HG03460 (cell line): ENCODE measurements around the gene METRNL.

Source experiments
- ATAC-seq: cut with Tn5 transposase; IDR thresholded peaks from one replicate; pipeline ENCODE4 v1.9.1; 2021; ENCODE audit not compliant: unreplicated experiment

METRNL gene

DNA sequence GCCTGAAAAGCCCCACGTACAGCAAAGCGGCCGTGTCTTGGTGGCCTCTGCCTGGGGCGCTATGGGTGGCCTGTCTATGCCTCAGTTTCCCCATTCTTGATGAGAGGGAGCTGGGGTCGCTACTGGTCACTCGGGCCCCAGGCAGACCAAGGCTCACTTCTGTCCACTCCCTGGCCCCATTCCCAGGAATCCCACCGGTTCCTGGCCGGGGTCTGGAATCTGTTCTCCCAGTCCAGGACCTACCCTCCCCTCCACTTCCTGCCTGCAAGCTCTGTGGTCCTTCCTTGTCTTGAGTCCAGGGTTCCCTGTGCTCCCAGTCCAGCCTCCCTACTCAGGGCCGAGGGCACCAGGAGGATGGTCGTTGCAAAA lies 24.5 kb downstream of the METRNL start:
- ATAC-seq, result no peak

GRCh38 chr17:83104577-83105505 lies 25.4 kb downstream of the METRNL start:
- ATAC-seq, result no peak

- ATAC-seq, result no peak
Measured at GRCh38 chr17:83105512-83105911, 26.1 kb downstream of the METRNL start.

DNA sequence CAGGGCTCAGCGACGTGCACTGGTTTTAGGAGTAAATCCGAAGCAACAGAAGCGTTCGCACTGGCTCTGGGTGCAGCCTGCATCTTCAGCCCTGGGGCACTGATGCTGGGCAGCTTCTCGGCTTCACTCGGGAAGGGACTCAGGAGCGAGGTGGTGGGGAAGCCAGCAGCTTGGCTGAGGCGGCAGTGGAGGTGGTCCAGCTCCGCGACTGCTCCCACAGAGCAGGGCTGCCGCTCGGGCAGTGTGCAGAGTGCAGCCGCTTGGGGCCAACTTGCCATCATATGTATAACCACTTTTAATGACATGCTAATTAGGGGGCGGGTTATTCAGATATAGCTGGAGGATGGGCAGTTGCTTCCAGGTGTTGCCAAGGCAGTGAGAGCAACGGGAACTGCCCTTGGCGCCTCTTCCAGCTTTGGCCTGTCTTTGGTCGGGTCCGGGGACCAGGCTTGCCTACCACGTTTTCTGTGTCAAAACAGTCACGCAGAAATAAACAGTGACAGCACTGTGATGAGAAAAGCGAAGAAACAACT lies 26.7 kb downstream of the METRNL start:
- ATAC-seq, result no peak

DNA sequence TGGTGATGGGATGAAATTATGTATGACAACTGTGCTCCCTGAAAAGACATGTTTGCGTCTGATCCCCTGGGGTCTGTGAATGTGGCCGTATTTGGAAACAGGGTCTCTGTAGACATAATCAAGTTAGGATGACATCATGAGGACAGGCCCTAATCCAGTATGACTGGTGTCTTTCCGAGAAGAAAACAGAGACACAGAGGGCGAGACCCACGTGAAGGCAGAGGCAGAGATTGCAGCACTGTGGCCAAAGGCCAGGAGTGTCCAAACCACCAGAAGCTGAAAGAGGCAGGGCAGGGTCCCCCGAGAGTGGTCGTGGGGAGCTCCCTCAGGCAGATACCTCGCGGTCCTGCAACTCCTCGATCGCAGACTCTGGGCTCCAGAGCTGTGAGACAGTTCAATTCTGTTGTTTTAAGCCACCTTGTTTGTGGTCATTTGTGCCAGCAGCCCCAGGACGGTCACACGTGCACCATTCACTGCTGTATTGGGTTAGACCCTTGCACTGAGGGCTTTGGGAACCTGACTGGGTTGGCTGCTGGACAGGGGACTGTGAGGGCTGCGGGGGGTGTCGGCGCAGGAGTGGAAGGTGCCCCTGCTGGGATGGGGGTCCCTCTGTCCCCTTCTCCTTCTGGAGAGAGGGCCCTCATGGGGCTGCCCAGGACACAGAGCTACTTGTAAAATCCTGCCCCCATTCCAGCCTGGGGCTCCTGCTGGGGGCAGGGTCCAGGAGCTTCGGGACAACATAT lies 27.7 kb downstream of the METRNL start:
- ATAC-seq, result no peak

DNA sequence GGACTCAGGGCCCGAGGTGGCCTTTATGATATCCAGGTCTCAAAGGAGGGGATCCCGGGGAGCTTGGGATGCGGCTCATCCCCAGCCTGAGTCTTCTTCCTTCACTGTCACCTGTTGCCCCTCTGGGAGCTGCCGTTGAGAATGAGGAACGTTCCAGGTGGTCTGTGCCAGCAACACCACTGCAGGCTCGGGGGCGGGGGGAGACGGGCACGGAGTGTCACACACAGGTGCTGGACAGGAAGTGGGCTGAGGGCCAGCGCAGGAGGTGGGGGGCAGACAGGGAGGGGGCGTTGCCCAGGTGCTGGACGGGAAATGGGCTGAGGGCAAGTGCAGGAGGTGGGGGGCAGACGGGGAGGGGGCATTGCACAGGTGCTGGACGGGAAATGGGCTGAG lies 28.2 kb downstream of the METRNL start:
- no peak for ATAC-seq

GRCh38 chr17:83108709-83109108 lies 29.3 kb downstream of the METRNL start:
- no peak for ATAC-seq

GRCh38 chr17:83109386-83109785 lies 30.0 kb downstream of the METRNL start:
- ATAC-seq, result no peak

DNA sequence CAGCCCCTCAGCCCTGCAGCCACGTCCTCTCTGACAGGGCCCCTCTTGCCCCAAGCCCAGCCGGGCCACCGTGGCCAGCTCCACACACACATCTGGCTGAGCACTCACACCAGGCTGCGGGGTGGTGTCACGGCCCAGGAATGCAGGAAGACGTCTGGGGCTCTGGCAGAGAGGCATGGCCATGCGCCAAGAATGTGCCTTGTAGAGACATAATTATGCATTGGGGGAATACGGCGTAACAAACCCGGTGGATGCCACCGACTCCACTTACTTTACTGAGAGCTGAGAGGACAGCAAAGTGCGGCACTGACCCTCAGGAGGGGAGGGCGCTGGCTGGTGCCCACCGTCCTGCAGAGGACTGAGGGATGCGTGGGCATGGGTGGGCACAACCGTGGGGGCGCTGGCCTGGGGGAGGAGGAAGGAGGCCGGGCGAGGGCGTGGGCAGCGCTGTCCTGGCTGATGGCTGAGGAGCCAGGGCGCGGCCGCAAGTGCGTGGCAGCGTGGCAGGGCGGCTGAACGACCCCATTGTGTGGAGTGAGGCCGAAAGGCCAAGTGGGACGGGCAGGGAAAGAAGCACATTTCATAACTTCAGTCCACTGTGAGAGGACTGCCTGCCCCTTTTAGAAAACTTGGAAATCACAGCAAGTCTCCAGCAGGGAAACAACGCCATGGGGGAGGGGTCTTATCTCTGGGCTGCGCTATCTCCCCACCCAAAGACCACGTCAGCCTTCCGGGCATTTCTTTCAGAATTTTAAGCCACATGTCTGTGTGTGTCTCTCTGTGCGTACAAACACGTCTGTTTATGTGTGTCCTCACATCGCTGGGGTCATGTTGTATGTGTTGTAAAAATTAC lies 30.6 kb downstream of the METRNL start:
- no peak for ATAC-seq

DNA sequence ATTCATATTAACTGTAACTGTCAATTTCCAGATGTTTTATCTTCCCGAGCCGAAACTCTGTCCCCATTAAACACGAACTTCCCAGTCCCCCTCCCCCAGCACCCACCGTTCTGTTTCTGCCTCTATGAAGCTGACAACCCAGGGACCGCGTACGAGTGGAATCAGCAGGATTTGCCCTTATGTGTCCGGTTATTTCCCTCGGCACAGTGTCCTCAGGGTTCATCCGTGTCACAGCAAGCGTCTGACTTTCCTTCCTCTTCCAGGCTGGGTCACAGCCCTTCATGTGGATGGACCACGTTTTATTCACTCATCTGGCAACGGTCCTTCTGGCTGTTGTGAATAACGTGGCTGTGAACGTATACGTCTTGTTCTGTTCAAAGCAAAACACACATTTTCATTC lies 31.3 kb downstream of the METRNL start:
- no peak for ATAC-seq

- no peak for ATAC-seq
Measured at GRCh38 chr17:83111516-83112282, 32.3 kb downstream of the METRNL start.

GRCh38 chr17:83113381-83113780 lies 34.0 kb downstream of the METRNL start:
- no peak for ATAC-seq

DNA sequence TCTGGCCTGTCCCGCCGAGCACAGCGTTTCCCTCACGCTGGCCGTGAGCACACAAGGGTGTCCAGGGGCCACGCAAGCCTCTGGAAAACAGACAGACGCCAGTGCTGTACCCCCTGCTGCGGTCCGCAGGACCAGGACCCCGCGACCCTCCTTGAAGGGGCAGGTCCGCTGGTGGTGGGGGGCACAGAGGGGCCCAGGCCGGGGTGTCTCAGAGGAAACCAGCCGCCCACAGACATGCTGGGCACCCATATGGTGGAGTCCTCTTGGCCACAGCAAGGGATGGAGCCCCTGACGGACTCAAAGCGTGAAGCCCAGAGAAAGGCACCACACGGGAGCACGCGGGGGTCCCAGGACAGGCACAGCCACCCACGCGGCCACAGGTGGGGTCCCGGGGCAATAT lies 34.4 kb downstream of the METRNL start:
- no peak for ATAC-seq

DNA sequence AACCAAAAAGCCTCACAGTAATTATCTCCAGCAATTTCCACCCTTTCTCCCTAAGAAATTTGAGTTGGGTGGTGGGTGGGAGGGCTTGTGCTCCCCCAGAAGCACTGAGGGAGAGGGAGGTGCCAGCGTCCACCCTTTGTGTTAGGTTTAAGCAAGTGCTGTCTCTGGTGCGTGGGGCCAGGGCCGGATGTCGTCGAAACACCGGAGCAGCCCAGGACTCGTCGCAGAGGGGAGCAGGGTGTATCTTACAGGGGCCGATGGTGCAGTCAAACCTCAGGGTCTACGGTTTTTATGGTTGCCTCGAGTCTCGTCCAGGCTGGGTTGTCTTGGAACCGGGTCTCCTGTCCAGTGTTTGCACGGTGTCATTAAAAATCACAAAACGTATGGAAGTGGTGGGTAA lies 35.3 kb downstream of the METRNL start:
- no peak for ATAC-seq

DNA sequence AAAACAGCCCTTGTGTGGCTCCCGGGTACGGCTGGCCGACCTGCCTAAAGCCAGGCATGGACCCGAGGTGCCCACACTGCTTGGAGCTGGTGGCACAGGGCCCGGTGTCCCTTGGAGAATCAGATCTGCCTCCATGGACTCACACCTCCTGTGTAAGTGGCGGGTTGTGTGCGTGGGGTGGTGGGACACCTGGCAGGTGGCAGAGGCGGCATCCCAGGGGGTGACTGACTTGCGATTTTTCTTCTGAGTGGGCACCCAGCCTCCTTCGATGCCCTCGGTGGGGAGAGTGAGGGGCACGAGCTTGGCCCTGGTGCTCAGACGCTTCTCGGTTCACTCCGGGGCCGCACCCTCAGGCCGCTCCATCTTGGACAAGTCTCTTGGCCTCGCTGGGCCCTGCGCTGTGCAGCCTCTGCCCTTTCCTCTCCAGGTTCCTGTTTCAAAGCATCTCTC lies 35.8 kb downstream of the METRNL start:
- ATAC-seq, result no peak

DNA sequence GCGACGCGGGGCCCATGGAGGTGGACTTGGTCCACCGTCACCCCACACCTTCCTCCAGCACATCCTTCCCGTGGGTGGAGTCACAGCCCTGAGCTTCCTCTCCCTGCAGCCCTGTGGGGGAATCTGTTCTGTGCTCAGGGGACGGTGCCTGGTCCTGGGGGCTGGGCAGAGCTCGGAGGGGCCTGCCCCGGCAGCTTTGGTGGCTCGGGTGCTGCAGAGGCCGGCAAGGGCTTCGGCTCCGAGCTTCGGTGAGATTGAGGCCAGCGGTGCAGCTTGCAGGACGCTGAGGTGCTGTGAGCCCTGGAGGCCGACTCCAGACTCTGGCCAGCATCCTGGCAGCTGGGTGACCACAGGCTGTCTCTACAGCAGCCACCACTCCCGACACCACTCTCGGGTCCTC lies 36.4 kb downstream of the METRNL start:
- ATAC-seq, result no peak

DNA sequence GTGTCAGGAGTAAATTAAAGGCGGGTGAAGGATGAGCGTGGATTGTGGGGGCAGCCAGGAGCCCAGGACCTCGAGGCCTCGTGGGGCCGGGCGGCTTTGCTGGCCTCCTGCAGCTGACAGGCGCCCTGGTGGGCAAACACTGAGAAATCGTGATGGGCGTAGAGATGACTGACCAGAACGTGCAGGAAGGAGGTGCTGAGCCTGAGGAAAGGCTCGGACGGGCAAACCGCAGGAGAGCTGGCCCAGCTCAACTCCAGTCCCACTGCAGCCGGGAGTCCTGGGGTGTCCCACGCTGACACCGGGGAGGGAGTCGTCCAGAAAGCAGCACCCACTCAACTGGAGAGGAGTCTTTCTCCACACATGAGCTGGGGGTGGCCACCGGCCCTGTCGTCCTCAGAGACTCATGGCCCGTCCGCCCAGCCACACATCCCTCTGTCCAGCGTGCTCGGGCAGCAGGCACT lies 36.9 kb downstream of the METRNL start:
- ATAC-seq, result no peak

- no peak for ATAC-seq
Measured at GRCh38 chr17:83116783-83117555, 37.6 kb downstream of the METRNL start.

DNA sequence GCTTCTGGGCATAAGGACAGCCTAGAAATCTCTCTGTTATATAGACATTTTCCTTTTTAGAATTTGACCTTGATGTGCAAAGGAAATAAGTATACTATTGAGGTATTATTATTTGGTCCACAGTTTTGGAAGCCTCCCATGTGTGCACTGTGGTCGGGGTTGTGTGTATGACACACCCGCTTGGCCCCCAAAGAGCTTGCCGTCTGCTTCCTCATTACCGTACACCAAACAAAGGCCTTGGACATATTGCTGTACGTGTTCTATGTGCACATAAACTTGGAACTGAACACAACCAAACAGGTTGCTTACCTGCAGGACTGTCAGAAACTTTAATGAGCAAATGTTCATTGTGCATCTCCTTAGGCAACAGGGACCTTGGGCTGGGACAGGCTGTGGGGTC lies 38.2 kb downstream of the METRNL start:
- ATAC-seq, result no peak
